Uterus (tissue), 2 donors: ENCODE data around the gene DHRS1.

Experiments
- CTCF ChIP-seq, 4 experiments: fragments of 200-600 bp in 2 of 4; fragments of 450-650 bp in 2 of 4; sonication (generic) in 2 of 4; IDR thresholded peaks; one replicate each; pipeline ENCODE4 v1.5.1; 2016 to 2019; ENCODE audit warnings: antibody characterized with exemption in 4 of 4, mild to moderate bottlenecking in 2 of 4, moderate library complexity in 1 of 4
- POLR2A ChIP-seq, 2 donors: fragments of 450-650 bp; IDR thresholded peaks; one replicate each; pipeline ENCODE4 v1.6.1; 2016; ENCODE audit warnings: antibody characterized with exemption in 2 of 2, mild to moderate bottlenecking in 1 of 2, moderate library complexity in 1 of 2

GRCh38 chr14:24260780-24261157 is 38.8 kb downstream of the DHRS1 start:
- no peak for TF ChIP-seq CTCF (IDR thresholded peaks at IDR 0.05)
- no peak for TF ChIP-seq POLR2A (IDR thresholded peaks at IDR 0.05)
